GM12873 (cell line): ENCODE data around the gene PAX5.

Source experiments
- TF ChIP-seq, protein P1 (sequence below): IDR thresholded peaks from 2 replicates; pipeline ENCODE4 v1.5.1; 2012; ENCODE audit warnings: low read depth, mild to moderate bottlenecking, moderate library complexity, low read length, control low read depth; ENCODE audit not compliant: insufficient read depth; ENCODE audit errors: missing control alignments

Gene PAX5

DNA sequence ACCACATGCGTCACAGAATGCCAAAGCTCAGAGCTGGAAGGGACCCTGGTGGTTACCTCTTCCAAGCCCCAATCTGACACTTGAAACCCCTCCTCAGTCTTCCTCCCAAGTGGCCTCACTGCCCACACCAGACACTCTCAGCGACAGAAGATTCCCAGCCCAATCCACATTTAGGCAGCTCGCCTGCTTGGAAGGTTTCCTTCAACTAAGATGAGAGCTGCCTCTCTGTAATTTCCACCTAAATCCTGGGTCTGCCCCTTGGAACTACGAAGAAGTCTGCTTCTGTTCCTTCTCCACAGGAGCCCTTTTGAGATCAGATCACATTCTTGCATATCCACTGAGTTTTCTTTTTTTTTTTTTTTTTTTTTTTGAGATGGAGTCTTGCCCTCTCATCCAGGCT is 83.7 kb downstream of the PAX5 start:
- TF ChIP-seq, protein P1, sequence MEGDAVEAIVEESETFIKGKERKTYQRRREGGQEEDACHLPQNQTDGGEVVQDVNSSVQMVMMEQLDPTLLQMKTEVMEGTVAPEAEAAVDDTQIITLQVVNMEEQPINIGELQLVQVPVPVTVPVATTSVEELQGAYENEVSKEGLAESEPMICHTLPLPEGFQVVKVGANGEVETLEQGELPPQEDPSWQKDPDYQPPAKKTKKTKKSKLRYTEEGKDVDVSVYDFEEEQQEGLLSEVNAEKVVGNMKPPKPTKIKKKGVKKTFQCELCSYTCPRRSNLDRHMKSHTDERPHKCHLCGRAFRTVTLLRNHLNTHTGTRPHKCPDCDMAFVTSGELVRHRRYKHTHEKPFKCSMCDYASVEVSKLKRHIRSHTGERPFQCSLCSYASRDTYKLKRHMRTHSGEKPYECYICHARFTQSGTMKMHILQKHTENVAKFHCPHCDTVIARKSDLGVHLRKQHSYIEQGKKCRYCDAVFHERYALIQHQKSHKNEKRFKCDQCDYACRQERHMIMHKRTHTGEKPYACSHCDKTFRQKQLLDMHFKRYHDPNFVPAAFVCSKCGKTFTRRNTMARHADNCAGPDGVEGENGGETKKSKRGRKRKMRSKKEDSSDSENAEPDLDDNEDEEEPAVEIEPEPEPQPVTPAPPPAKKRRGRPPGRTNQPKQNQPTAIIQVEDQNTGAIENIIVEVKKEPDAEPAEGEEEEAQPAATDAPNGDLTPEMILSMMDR, result no peak

DNA sequence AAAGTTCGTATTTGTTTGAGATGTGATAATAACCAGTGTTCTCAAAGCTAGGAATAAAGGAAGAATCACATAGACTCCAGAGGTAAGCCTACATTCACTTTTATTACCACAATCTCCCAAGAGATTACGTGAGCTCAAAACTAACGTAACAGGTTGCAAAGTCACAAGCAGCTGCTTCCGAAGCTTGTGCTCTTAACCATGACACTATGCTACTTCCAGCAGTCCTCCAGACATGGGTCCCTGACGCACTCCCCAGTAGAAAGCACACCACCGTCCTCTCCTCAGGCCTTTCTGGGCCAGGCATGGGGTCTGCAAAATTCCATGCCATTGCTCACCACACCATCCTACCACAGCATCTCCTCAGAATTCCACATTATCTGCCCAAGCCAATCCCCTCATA is 84.6 kb downstream of the PAX5 start:
- TF ChIP-seq, protein P1, result no peak

DNA sequence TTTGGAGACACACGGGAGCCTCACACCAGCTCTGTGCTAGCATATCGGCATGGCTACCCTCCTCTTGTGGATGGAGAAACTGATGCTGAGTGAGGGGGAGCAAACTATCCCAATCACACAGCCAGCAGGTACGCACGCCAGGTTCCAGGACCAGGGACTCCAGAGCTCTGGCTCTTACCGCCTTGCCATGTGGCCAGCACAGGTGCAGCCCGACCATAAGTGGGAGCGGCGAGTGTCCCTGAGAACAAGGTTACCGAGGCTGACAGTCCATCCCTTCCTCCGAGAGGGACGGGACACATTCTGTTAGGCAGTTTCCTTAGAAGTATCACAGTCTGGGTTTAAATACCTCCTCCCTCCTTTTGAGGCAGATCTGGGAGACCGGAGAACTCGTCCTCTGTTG is 86.0 kb downstream of the PAX5 start:
- TF ChIP-seq, protein P1, result no peak

DNA sequence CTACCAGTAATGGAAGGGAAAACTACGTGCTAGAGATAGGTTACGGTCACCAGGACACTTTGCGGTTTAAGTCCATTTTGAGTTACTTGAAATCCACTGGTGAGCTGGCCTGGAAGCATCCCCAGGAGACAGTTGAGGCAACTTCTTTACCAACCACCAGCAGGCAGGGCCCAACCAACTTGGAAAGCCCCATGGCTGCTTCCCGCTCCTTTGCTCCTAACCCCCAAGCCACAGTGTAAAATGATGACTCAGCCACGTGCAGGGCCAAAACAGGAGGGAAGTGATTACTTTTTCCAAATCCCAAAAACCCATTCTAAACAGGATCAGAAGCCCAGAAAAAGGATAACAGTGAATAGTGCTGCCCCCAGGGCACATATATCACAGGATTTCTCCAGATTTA is 87.4 kb downstream of the PAX5 start:
- TF ChIP-seq, protein P1, result no peak

DNA sequence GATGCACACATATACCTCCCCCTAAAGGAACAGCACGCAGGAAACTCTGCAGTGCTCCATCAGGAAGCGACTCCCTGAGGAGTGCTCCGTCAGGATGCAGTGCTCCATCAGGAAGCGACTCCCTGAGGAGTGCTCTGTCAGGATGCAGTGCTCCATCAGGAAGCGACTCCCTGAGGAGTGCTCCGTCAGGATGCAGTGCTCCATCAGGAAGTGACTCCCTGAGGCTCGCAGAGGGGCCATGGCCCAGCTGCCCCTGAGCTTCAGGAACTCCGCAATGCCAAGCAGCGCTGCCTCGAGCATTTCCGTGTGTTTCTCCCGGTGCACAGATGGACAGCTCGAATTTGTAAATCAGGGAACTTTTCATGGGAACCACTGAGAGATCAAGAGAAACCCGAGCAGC is 88.1 kb downstream of the PAX5 start:
- TF ChIP-seq, protein P1, result no peak

DNA sequence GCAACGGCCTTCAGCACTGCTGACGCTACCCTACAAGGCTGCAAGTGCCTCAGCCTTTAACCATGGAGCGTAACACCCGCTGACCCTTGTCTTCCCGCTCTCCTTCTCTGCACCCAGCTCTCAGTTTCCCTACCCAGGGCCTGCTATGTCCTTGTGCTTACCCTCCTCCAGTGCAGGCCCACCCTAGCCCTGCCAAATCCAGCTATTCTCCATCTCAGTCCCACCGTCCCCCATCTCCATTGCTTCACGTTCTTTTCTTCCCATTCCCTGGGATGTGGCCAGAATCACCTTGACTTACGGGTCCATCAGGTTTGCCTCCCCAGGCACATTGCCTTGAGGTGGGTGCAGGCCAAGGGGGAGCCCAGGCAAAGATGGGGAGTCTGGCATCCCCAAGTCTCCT is 91.2 kb downstream of the PAX5 start:
- TF ChIP-seq, protein P1, result no peak

DNA sequence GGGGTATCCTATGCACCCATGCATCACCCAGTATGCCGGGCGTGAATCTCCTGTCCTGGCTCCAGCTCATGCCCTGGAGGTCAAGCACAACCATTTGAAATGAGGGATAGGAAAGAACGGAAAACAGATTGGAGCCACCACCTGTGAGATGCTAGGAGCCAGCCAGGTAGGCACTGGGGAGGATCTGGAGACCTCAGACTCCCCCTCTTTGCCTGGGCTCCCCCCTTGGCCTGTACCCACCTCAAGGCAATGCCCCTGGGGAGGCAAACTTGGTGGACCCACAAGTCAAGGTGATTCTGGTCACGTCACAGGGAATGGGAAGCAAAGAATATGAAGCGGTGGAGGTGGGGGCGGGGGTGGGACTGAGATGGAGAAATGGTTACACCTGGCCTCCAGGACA is 92.6 kb downstream of the PAX5 start:
- TF ChIP-seq, protein P1, result no peak
